ENCODE data around the gene ZBTB18.
"Not testable (repeated sequence)": the region's sequence is repeated elsewhere in the genome, so short reads cannot be mapped to it uniquely, and the experiment has no call there.

Gene ZBTB18

DNA sequence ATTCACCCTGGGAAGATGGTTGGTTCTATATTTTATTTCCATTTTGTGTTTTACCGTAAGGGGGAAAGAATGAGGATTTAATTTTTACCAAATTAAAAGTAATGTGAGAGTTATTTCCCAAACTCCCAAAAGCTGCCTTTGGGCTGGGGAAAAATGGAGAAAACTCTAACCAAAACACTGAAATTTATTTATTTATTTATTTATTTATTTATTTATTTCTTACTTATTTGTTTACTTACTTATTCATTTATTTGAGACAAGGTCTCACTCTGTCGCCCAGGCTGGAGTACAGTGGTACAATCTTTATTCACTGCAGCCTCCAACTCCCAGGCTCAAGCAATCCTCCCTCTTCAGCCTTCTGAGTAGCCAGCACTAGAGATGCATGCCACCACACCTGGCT lies 38.0 kb upstream of the ZBTB18 start:
- Histone ChIP-seq H3K27me3 (ENCODE audit: insufficient read depth, poor library complexity, severe bottlenecking) (no peaks in the 10 kb centered on the region), H3K27ac (replicated peaks) (no peak overlapping the region), H3K4me3 (replicated peaks; ENCODE audit: insufficient read depth, low read length) (no peak overlapping the region)
- TF ChIP-seq SPI1 (IDR thresholded peaks at IDR 0.05; ENCODE audit: borderline replicate concordance, low read depth) (no peak), POLR2AphosphoS5 (IDR thresholded peaks at IDR 0.05; ENCODE audit: low read depth) (no peak), GABPA (IDR thresholded peaks at IDR 0.05; ENCODE audit: low read depth) (no peak)
- TF ChIP-seq, protein P1, sequence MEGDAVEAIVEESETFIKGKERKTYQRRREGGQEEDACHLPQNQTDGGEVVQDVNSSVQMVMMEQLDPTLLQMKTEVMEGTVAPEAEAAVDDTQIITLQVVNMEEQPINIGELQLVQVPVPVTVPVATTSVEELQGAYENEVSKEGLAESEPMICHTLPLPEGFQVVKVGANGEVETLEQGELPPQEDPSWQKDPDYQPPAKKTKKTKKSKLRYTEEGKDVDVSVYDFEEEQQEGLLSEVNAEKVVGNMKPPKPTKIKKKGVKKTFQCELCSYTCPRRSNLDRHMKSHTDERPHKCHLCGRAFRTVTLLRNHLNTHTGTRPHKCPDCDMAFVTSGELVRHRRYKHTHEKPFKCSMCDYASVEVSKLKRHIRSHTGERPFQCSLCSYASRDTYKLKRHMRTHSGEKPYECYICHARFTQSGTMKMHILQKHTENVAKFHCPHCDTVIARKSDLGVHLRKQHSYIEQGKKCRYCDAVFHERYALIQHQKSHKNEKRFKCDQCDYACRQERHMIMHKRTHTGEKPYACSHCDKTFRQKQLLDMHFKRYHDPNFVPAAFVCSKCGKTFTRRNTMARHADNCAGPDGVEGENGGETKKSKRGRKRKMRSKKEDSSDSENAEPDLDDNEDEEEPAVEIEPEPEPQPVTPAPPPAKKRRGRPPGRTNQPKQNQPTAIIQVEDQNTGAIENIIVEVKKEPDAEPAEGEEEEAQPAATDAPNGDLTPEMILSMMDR (IDR thresholded peaks at IDR 0.05; ENCODE audit: insufficient read depth, low read length), result no peak
- TF ChIP-seq, protein P2, sequence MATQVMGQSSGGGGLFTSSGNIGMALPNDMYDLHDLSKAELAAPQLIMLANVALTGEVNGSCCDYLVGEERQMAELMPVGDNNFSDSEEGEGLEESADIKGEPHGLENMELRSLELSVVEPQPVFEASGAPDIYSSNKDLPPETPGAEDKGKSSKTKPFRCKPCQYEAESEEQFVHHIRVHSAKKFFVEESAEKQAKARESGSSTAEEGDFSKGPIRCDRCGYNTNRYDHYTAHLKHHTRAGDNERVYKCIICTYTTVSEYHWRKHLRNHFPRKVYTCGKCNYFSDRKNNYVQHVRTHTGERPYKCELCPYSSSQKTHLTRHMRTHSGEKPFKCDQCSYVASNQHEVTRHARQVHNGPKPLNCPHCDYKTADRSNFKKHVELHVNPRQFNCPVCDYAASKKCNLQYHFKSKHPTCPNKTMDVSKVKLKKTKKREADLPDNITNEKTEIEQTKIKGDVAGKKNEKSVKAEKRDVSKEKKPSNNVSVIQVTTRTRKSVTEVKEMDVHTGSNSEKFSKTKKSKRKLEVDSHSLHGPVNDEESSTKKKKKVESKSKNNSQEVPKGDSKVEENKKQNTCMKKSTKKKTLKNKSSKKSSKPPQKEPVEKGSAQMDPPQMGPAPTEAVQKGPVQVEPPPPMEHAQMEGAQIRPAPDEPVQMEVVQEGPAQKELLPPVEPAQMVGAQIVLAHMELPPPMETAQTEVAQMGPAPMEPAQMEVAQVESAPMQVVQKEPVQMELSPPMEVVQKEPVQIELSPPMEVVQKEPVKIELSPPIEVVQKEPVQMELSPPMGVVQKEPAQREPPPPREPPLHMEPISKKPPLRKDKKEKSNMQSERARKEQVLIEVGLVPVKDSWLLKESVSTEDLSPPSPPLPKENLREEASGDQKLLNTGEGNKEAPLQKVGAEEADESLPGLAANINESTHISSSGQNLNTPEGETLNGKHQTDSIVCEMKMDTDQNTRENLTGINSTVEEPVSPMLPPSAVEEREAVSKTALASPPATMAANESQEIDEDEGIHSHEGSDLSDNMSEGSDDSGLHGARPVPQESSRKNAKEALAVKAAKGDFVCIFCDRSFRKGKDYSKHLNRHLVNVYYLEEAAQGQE (IDR thresholded peaks at IDR 0.05; ENCODE audit: insufficient replicate concordance, low read depth), result no peak
- DNase-seq (ENCODE audit: low read depth in 1 of 2, low spot score in 1 of 2), result no peak

DNA sequence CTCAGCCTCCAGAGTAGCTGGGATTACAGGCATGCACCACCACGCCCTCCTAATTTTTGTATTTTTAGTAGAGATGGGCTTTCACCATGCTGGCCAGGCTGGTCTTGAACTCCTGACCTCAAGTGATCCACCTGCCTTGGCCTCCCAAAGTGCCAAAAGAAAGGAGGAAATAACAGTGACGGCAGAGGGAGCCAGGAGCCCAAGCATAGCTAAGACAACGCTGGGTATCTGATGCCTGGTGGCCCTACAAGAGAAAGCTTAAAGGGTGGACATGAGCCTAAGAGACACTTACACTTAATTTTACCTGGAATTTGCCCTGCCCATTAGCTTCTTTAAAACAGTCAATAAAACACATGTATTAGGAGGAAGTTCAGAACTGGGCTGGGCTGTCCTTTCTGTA lies 36.2 kb upstream of the ZBTB18 start:
- H3K27me3 ChIP-seq (ENCODE audit: insufficient read depth, poor library complexity, severe bottlenecking); DNase-seq (ENCODE audit: low read depth in 1 of 2, low spot score in 1 of 2); H3K4me3 ChIP-seq (replicated peaks; ENCODE audit: insufficient read depth, low read length): not testable (repeated sequence)

DNA sequence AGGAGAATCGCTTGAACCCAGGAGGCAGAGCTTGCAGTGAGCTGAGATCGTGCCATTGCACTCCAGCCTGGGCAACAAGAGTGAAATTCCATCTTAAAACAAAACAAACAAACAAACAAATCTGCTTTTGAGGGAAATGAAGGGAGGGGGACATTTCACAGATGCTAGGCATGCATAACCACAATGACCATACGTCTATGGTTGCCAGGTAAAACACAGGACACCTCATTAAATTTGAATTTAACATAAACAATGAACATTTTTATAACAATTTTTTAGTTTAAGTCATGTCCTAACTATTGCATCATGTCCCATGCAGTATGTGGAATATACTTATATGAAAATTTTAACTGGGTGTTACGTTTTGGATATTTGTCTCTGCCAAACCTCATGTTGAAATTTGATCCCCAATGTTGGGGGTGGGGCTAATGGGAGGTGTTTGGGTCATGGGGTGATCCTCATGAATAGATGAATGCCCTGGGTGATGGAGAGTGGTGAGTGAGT lies 31.0 kb upstream of the ZBTB18 start:
- no peak overlapping the region for H3K27ac ChIP-seq (replicated peaks)
- no peak for DNase-seq (ENCODE audit: low read depth in 1 of 2, low spot score in 1 of 2)
- no peaks in the 10 kb centered on the region for H3K27me3 ChIP-seq (ENCODE audit: insufficient read depth, poor library complexity, severe bottlenecking)
- TF ChIP-seq SPI1 (IDR thresholded peaks at IDR 0.05; ENCODE audit: borderline replicate concordance, low read depth), result no peak
- TF ChIP-seq GABPA (IDR thresholded peaks at IDR 0.05; ENCODE audit: low read depth), result no peak
- TF ChIP-seq POLR2AphosphoS5 (IDR thresholded peaks at IDR 0.05; ENCODE audit: low read depth), result no peak
- TF ChIP-seq, protein P1 (IDR thresholded peaks at IDR 0.05; ENCODE audit: insufficient read depth, low read length), result no peak
- TF ChIP-seq, protein P2 (IDR thresholded peaks at IDR 0.05; ENCODE audit: insufficient replicate concordance, low read depth), result no peak
- H3K4me3 ChIP-seq (replicated peaks; ENCODE audit: insufficient read depth, low read length), result no peak overlapping the region

More for the DNA sequence above, 36.2 kb upstream of the ZBTB18 start:
- not testable (repeated sequence) for H3K27ac ChIP-seq (replicated peaks)

DNA sequence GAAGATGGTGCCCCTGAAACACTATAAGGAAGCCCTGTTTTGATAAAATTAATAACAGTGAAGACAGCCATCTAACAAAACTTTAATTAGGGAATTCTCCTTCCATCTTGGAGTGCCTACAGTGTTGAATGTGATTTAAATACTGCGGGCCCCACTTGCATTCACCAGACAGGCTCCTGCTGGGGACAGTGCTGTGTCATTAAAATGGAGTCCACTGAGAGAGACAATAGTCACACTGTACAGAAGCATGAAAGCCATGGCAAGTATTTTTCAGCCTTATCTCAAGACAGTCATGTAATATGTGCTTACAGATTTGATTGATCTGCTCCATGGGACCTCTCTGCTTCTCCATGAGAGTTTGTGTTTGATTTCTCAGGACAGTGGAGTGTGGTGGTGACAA lies 29.7 kb upstream of the ZBTB18 start:
- DNase-seq (ENCODE audit: low read depth in 1 of 2, low spot score in 1 of 2), result no peak

More for the DNA sequence above, 29.7 kb upstream of the ZBTB18 start:
- Histone ChIP-seq H3K27me3 (ENCODE audit: insufficient read depth, poor library complexity, severe bottlenecking) (no peaks in the 10 kb centered on the region), H3K4me3 (replicated peaks; ENCODE audit: insufficient read depth, low read length) (no peak overlapping the region), H3K27ac (replicated peaks) (no peak overlapping the region)
- TF ChIP-seq, protein P2 (IDR thresholded peaks at IDR 0.05; ENCODE audit: insufficient replicate concordance, low read depth), result no peak
- TF ChIP-seq, protein P1 (IDR thresholded peaks at IDR 0.05; ENCODE audit: insufficient read depth, low read length), result no peak
- no peak for TF ChIP-seq POLR2AphosphoS5 (IDR thresholded peaks at IDR 0.05; ENCODE audit: low read depth)
- TF ChIP-seq GABPA (IDR thresholded peaks at IDR 0.05; ENCODE audit: low read depth), result no peak
- no peak for TF ChIP-seq SPI1 (IDR thresholded peaks at IDR 0.05; ENCODE audit: borderline replicate concordance, low read depth)
